Bronchial epithelial cell (primary cell): ENCODE results near the gene ASB3. TPM values are rescaled to one million over a fixed set of nuclear protein-coding genes. Genes with fewer than 3 reads are reported as not detected.

Experiments
- DNase-seq: peaks from one replicate; pipeline ENCODE4 v3.0.0-alpha.2; 2010; ENCODE audit warnings: low read depth
- FAIRE-seq: peaks from 2 replicates; lab custom pipeline; 2011; peaks lifted over from hg19 to GRCh38; lab: Jason Lieb, UNC
- H3K27me3 ChIP-seq: 2 replicates; pipeline ENCODE4 v1.5.1; 2011; ENCODE audit warnings: low read length; ENCODE audit not compliant: control insufficient read depth, insufficient read depth
- H3K36me3 ChIP-seq: 2 replicates; pipeline ENCODE4 v1.5.1; 2011; ENCODE audit warnings: low read length; ENCODE audit not compliant: control insufficient read depth, insufficient read depth
- H3K4me3 ChIP-seq: 2 replicates; pipeline ENCODE4 v1.5.1; 2011; ENCODE audit warnings: mild to moderate bottlenecking, low read depth, low read length, control low read depth
- CTCF ChIP-seq: IDR thresholded peaks from 2 replicates; pipeline ENCODE4 v1.5.1; 2011; ENCODE audit warnings: mild to moderate bottlenecking, moderate library complexity, low read length, control low read depth, inconsistent platforms; ENCODE audit not compliant: insufficient read depth, severe bottlenecking
- total RNA-seq: library from RNA; depleted of rRNA; stranded (reverse); fragments of >200 nt; gene quantifications from 2 replicates; pipeline ENCODE4 v1.2.1, GENCODE V29; 2014

ASB3 gene
- total RNA-seq, 1 donor from 2014 or later, result 13.4 TPM

GRCh38 chr2:53793821-53794220, 7.1 kb upstream of the ASB3 start:
- TF ChIP-seq CTCF, result no peak
- Histone ChIP-seq H3K4me3 (no peak overlapping the region), H3K36me3 (peaks cover 3% of the 10 kb centered on the region), H3K27me3 (no peaks in the 10 kb centered on the region)
- no peak for DNase-seq
- no peak for FAIRE-seq

GRCh38 chr2:53793261-53793660, 6.5 kb upstream of the ASB3 start:
- no peak for DNase-seq
- H3K4me3 ChIP-seq, result no peak overlapping the region
- no peak for TF ChIP-seq CTCF
- H3K27me3 ChIP-seq, result no peaks in the 10 kb centered on the region
- FAIRE-seq, result no peak
- H3K36me3 ChIP-seq, result peaks cover 3% of the 10 kb centered on the region

GRCh38 chr2:53787614-53788289, 999 bp upstream of the ASB3 start:
- H3K4me3 ChIP-seq, result peak overlapping the region; percentile 58
- H3K36me3 ChIP-seq, result no peaks in the 10 kb centered on the region
- H3K27me3 ChIP-seq, result no peaks in the 10 kb centered on the region
- no peak for FAIRE-seq
- TF ChIP-seq CTCF, result no peak
- DNase-seq, result peak; percentile 50

- no peak for TF ChIP-seq CTCF
- DNase-seq (peak; percentile 50), FAIRE-seq (no peak)
- Histone ChIP-seq H3K36me3 (no peaks in the 10 kb centered on the region), H3K4me3 (peak overlapping the region; percentile 58), H3K27me3 (no peaks in the 10 kb centered on the region)
Observed at GRCh38 chr2:53786352-53786704, 425 bp downstream of the ASB3 start.

GRCh38 chr2:53785366-53785765, 1.4 kb downstream of the ASB3 start:
- H3K36me3 ChIP-seq, result no peaks in the 10 kb centered on the region
- no peak for TF ChIP-seq CTCF
- no peaks in the 10 kb centered on the region for H3K27me3 ChIP-seq
- no peak for FAIRE-seq
- DNase-seq, result no peak
- H3K4me3 ChIP-seq, result no peak overlapping the region

- DNase-seq (no peak), FAIRE-seq (no peak)
- no peak for TF ChIP-seq CTCF
- Histone ChIP-seq H3K36me3 (no peaks in the 10 kb centered on the region), H3K4me3 (no peak overlapping the region), H3K27me3 (no peaks in the 10 kb centered on the region)
Observed at GRCh38 chr2:53784436-53784835, 2.3 kb downstream of the ASB3 start.
